ENCODE measurements around the gene NAV2.

The NAV2 gene

GRCh38 chr11:19868281-19868821 lies 155.7 kb downstream of the NAV2 start:
- no peak for TF ChIP-seq CTCF (IDR thresholded peaks at IDR 0.05; ENCODE audit: low read depth, low read length, missing control alignments)
- no peak for DNase-seq (ENCODE audit: low read depth)
- no peak overlapping the region for H3K4me3 ChIP-seq (ENCODE audit: low read depth, low read length)

- no peak for DNase-seq (ENCODE audit: low read depth)
- H3K4me3 ChIP-seq (ENCODE audit: low read depth, low read length): no peak overlapping the region
- TF ChIP-seq CTCF (IDR thresholded peaks at IDR 0.05; ENCODE audit: low read depth, low read length, missing control alignments): no peak
Observed at GRCh38 chr11:19868871-19869270, 156.2 kb downstream of the NAV2 start.

GRCh38 chr11:19869466-19869865 lies 156.8 kb downstream of the NAV2 start:
- no peak overlapping the region for H3K4me3 ChIP-seq (ENCODE audit: low read depth, low read length)
- no peak for DNase-seq (ENCODE audit: low read depth)
- TF ChIP-seq CTCF (IDR thresholded peaks at IDR 0.05; ENCODE audit: low read depth, low read length, missing control alignments): no peak

GRCh38 chr11:19869946-19870589 lies 157.4 kb downstream of the NAV2 start:
- H3K4me3 ChIP-seq (ENCODE audit: low read depth, low read length): no peak overlapping the region
- DNase-seq (ENCODE audit: low read depth): no peak
- no peak for TF ChIP-seq CTCF (IDR thresholded peaks at IDR 0.05; ENCODE audit: low read depth, low read length, missing control alignments)

- H3K4me3 ChIP-seq (ENCODE audit: low read depth, low read length): no peak overlapping the region
- TF ChIP-seq CTCF (IDR thresholded peaks at IDR 0.05; ENCODE audit: low read depth, low read length, missing control alignments): no peak
- no peak for DNase-seq (ENCODE audit: low read depth)
Observed at GRCh38 chr11:19871531-19871930, 158.9 kb downstream of the NAV2 start.

- no peak for DNase-seq (ENCODE audit: low read depth)
- TF ChIP-seq CTCF (IDR thresholded peaks at IDR 0.05; ENCODE audit: low read depth, low read length, missing control alignments): no peak
- no peak overlapping the region for H3K4me3 ChIP-seq (ENCODE audit: low read depth, low read length)
Observed at GRCh38 chr11:19872512-19873145, 160.0 kb downstream of the NAV2 start.
